HepG2 (cell line): ENCODE measurements around the gene MINDY2. TPM values are rescaled to one million over a fixed set of nuclear protein-coding genes. Genes with fewer than 3 reads are reported as not detected.
A peak's percentile ranks its signal among the peaks of the same experiment; 100 is the strongest.

Experiments
- ATAC-seq: fragments of 200-7000 bp; cut with Tn5 transposase; 3 replicates; pipeline ENCODE4 v1.9.1; 2020; ENCODE audit warnings: mild to moderate bottlenecking, moderate library complexity
- BruUV-seq: library from RNA; stranded (reverse); fragments of 400-500 nt; replicated peaks from 2 replicates; lab custom pipeline; 2021; lab: Mats Ljungman, UMichigan
- CTCF ChIA-PET: fragments of 300-600 bp; formaldehyde crosslinking; extraction: SDS; loops from one replicate; lab custom pipeline; 2021; ENCODE audit warnings: low total read pairs, inconsistent platforms, low intra/inter-chr PET ratio; lab: Yijun Ruan, JAX
- POLR2A ChIA-PET: fragments of 350-600 bp; sonication (Branson Sonifier 250); formaldehyde crosslinking; loops from one replicate; lab custom pipeline; 2020; ENCODE audit warnings: antibody characterized with exemption, inconsistent platforms; lab: Yijun Ruan, JAX
- DNase-seq: peaks from one replicate; pipeline ENCODE4 v3.0.0-alpha.2; 2015; ENCODE audit warnings: low spot score
- FAIRE-seq: peaks from 3 replicates; lab custom pipeline; 2011; peaks lifted over from hg19 to GRCh38; lab: Jason Lieb, UNC
- H2AFZ ChIP-seq: one replicate; pipeline ENCODE4 v1.6.1; 2011; ENCODE audit warnings: low read length, inconsistent platforms
- H3K27ac ChIP-seq: fragments of 300-600 bp; 3 replicates; pipeline ENCODE4 v1.8.0; 2011; ENCODE audit warnings: mixed run types, mild to moderate bottlenecking, mixed read lengths, low read length, inconsistent platforms; ENCODE audit not compliant: insufficient read depth; ENCODE audit errors: extremely low read length
- H3K27me3 ChIP-seq, 2 experiments: fragments of 200-600 bp in 1 of 2; 2 replicates in 1 of 2; 3 replicates in 1 of 2; pipeline versions ENCODE4 v1.6.0 to v1.8.0; 2011; ENCODE audit warnings: low read length in 2 of 2, mild to moderate bottlenecking in 2 of 2, moderate library complexity in 2 of 2, inconsistent platforms in 1 of 2; ENCODE audit not compliant: insufficient read depth in 2 of 2, control insufficient read depth in 1 of 2
- H3K36me3 ChIP-seq, 2 experiments: fragments of 200-600 bp in 1 of 2; replicated peaks in 1 of 2; 2 replicates in 1 of 2; 3 replicates in 1 of 2; pipeline versions ENCODE4 v1.5.1 to v1.8.0; 2011; ENCODE audit warnings: low read length in 2 of 2, inconsistent platforms in 1 of 2; ENCODE audit not compliant: insufficient read depth in 2 of 2, control insufficient read depth in 1 of 2
- H3K4me1 ChIP-seq: 2 replicates; pipeline ENCODE4 v1.5.1; 2012; ENCODE audit warnings: low read length, inconsistent platforms; ENCODE audit not compliant: insufficient read depth
- H3K4me2 ChIP-seq: 2 replicates; pipeline ENCODE4 v1.6.0; 2011; ENCODE audit warnings: low read depth, low read length, inconsistent platforms
- H3K4me3 ChIP-seq, 3 experiments: fragments of 200-600 bp in 1 of 3; sonication (generic), shearing (Covaris generic) in 1 of 3; replicated peaks in 1 of 3; 2 replicates each; pipeline ENCODE4 v1.5.1; 2011 to 2016; ENCODE audit warnings: low read length in 3 of 3, inconsistent platforms in 2 of 3, low read depth in 2 of 3, mild to moderate bottlenecking in 2 of 3, control low read depth in 1 of 3, mixed read lengths in 1 of 3; ENCODE audit not compliant: insufficient read depth in 1 of 3
- H3K79me2 ChIP-seq: one replicate; pipeline ENCODE4 v1.6.1; 2011; ENCODE audit warnings: low read length, inconsistent platforms; ENCODE audit not compliant: insufficient read depth
- H3K9ac ChIP-seq: 2 replicates; pipeline ENCODE4 v1.6.0; 2011; ENCODE audit warnings: mild to moderate bottlenecking, low read depth, low read length, inconsistent platforms; ENCODE audit not compliant: insufficient read depth
- H3K9me3 ChIP-seq: 2 replicates; pipeline ENCODE4 v1.5.1; 2012; ENCODE audit warnings: mild to moderate bottlenecking, low read length
- H4K20me1 ChIP-seq: 2 replicates; pipeline ENCODE4 v1.6.0; 2011; ENCODE audit warnings: inconsistent platforms, mild to moderate bottlenecking, low read length, moderate library complexity; ENCODE audit not compliant: insufficient read depth
- ARID4A ChIP-seq: sonication (generic); formaldehyde crosslinking; IDR thresholded peaks from 2 replicates; pipeline ENCODE4 v1.5.0; 2020; ENCODE audit warnings: mild to moderate bottlenecking, missing genetic modification reagents, borderline replicate concordance
- ATF6 ChIP-seq: sonication (generic); formaldehyde crosslinking; conservative IDR thresholded peaks from 2 replicates; pipeline ENCODE4 v1.4.0; 2020; ENCODE audit warnings: missing genetic modification reagents
- CBX2 ChIP-seq, 2 experiments: fragments of 200-600 bp in 1 of 2; sonication (generic); formaldehyde crosslinking in 1 of 2; IDR thresholded peaks; 2 replicates each; pipeline versions ENCODE4 v1.7.0 to v1.8.1; 2018 to 2022; ENCODE audit warnings: low read depth in 2 of 2, low read length in 1 of 2, mild to moderate bottlenecking in 1 of 2, missing genetic modification reagents in 1 of 2
- FOXK2 ChIP-seq: fragments of 450-650 bp; IDR thresholded peaks from 2 replicates; pipeline ENCODE4 v1.6.1; 2016
- KMT2A ChIP-seq: sonication (generic); formaldehyde crosslinking; IDR thresholded peaks from 2 replicates; pipeline ENCODE4 v1.4.0; 2020; ENCODE audit warnings: missing genetic modification reagents
- MED1 ChIP-seq: sonication (generic); formaldehyde crosslinking; IDR thresholded peaks from 2 replicates; pipeline ENCODE4 v1.4.0; 2020; ENCODE audit warnings: missing genetic modification reagents
- PAX8 ChIP-seq: sonication (generic); formaldehyde crosslinking; IDR thresholded peaks from 2 replicates; pipeline ENCODE4 v1.8.0; 2022; ENCODE audit warnings: mild to moderate bottlenecking, missing genetic modification reagents, borderline replicate concordance
- PCBP1 ChIP-seq: fragments of 200-400 bp; formaldehyde crosslinking; IDR thresholded peaks from 2 replicates; pipeline ENCODE4 v1.6.1; 2017; ENCODE audit warnings: mild to moderate bottlenecking, low read depth, low read length, borderline replicate concordance
- PPARG ChIP-seq: conservative IDR thresholded peaks from 2 replicates; pipeline ENCODE4 v1.6.1; 2016; ENCODE audit warnings: missing biosample characterization, missing genetic modification reagents
- RAD51 ChIP-seq: fragments of 450-650 bp; IDR thresholded peaks from 2 replicates; pipeline ENCODE4 v1.6.1; 2016; ENCODE audit warnings: borderline replicate concordance
- RFXANK ChIP-seq: IDR thresholded peaks from 2 replicates; pipeline ENCODE4 v1.6.1; 2016
- SAFB2 ChIP-seq: sonication (generic); formaldehyde crosslinking; IDR thresholded peaks from 2 replicates; pipeline ENCODE4 v1.5.1; 2020; ENCODE audit warnings: missing genetic modification reagents, low read depth, mild to moderate bottlenecking, borderline replicate concordance
- XBP1 ChIP-seq: sonication (generic); formaldehyde crosslinking; IDR thresholded peaks from 2 replicates; pipeline ENCODE4 v1.5.0; 2020; ENCODE audit warnings: missing genetic modification reagents
- ZFY ChIP-seq: sonication (generic); formaldehyde crosslinking; IDR thresholded peaks from 2 replicates; pipeline ENCODE4 v1.4.0; 2020; ENCODE audit warnings: missing genetic modification reagents
- ZNF260 ChIP-seq: sonication (generic); formaldehyde crosslinking; IDR thresholded peaks from 2 replicates; pipeline ENCODE4 v1.4.0; 2020; ENCODE audit warnings: missing genetic modification reagents, low read depth, mild to moderate bottlenecking, borderline replicate concordance
- ZNF441 ChIP-seq: sonication (generic); formaldehyde crosslinking; IDR thresholded peaks from 2 replicates; pipeline ENCODE4 v1.7.0; 2021; ENCODE audit warnings: missing genetic modification reagents, borderline replicate concordance
- ZNF564 ChIP-seq: sonication (generic); formaldehyde crosslinking; IDR thresholded peaks from 2 replicates; pipeline ENCODE4 v1.8.1; 2023; ENCODE audit warnings: mild to moderate bottlenecking, missing genetic modification reagents
- ZNF605 ChIP-seq: sonication (generic); formaldehyde crosslinking; IDR thresholded peaks from 2 replicates; pipeline ENCODE4 v1.8.0; 2022; ENCODE audit warnings: mild to moderate bottlenecking, missing genetic modification reagents
- WGBS: methylation state at CpG from one replicate; pipeline ENCODE4 v1.1.6; 2017; ENCODE audit warnings: low lambda C conversion rate; 5-methylcytosine and 5-hydroxymethylcytosine counted together
- in situ Hi-C: cut with HindIII; loops from 2 replicates; pipeline ENCODE4 v1.10.0; 2017; ENCODE audit warnings: low pct_unique_long_range_greater_than_20kb; ENCODE audit not compliant: extremely low pct_ligation_motif_present
- intact Hi-C: fragments of 100-400 bp; cut with micrococcal nuclease; formaldehyde crosslinking; loops from one replicate; pipeline ENCODE4 v1.10.0; 2022; ENCODE audit not compliant: unreplicated experiment
- polyA plus RNA-seq, 8 experiments: library from polyadenylated mRNA; depleted of rRNA in 3 of 8; stranded (reverse) in 7 of 8; unstranded in 1 of 8; fragments of >200 nt; fragmentation: Illumina TruSeq in 4 of 8; extraction: Trizol in 4 of 8; gene quantifications; 2 replicates each; pipeline versions ENCODE4 v1.2.1 to v1.2.3, GENCODE V29; 2011 to 2016; ENCODE audit warnings: low read depth in 4 of 8, missing spikeins in 1 of 8, mixed read lengths in 1 of 8; ENCODE audit not compliant: insufficient read depth in 1 of 8
- total RNA-seq, 5 experiments: library from RNA; depleted of rRNA; stranded (reverse); fragments of >200 nt; fragmentation: Illumina TruSeq; extraction: Trizol; gene quantifications; 2 replicates each; pipeline ENCODE4 v1.2.3, GENCODE V29; 2016; ENCODE audit warnings: low read depth in 1 of 5

The MINDY2 gene
- total and polyA plus RNA-seq, 2 of the 13 experiments (the other 11 are each of a cell fraction or from before 2014, with no cell fraction given): 7.2 to 12.6 TPM

- Histone ChIP-seq H3K4me3 (peak overlapping the region; percentile 80 to 86 (median 82)), H3K36me3 (peaks cover 3 to 29% of the 10 kb centered on the region in 2 experiments; a peak in 4 of 5 replicates), H3K27ac (peak overlapping the region; percentile 98), H3K4me1 (peaks cover 34% of the 10 kb centered on the region), H3K9me3 (no peaks in the 10 kb centered on the region), H3K79me2 (peaks cover 43% of the 10 kb centered on the region), H2AFZ (no peak overlapping the region), H3K4me2 (peak overlapping the region; percentile 82), H4K20me1 (peaks cover 12% of the 10 kb centered on the region), H3K9ac (peak overlapping the region; percentile 87), H3K27me3 (no peaks in the 10 kb centered on the region; a peak in 1 of 5 replicates)
- peak; percentile 48 for ATAC-seq
- ChIA-PET POLR2A (interaction anchor here (0.5 to 3.0 kb wide), 16 partner anchors 11 to 1379 kb away, joined by 3 to 67 read pairs (median 4); partner anchors contain the start of genes ADAM10 and MINDY2), CTCF (no interaction called here)
- intact Hi-C loops (loop anchor here (5.0 kb wide), 1 partner anchor 67 kb away; the partner anchor contains the start of gene SLTM), in situ Hi-C loops (no loop called here)
- peak; percentile 42 for FAIRE-seq
- WGBS: 3% methylated on average over 7 of the region's 15 CpGs
- peak; percentile 64 for DNase-seq
- TSS peak; percentile 72 for BruUV-seq
- no peak for TF ChIP-seq CBX2 (IDR thresholded peaks at IDR 0.05; ENCODE audit: low read depth, low read length)
- TF ChIP-seq CBX2 (CRISPR knock-in tag; IDR thresholded peaks at IDR 0.05; ENCODE audit: low read depth): no peak
- TF ChIP-seq ATF6 (CRISPR knock-in tag): no peak
- no peak for TF ChIP-seq ARID4A (CRISPR knock-in tag)
- TF ChIP-seq RFXANK (CRISPR knock-in tag): no peak
- no peak for TF ChIP-seq ZFY (CRISPR knock-in tag)
- TF ChIP-seq ZNF441 (CRISPR knock-in tag): no peak
- no peak for TF ChIP-seq ZNF564
- TF ChIP-seq SAFB2 (CRISPR knock-in tag): no peak
- no peak for TF ChIP-seq XBP1 (CRISPR knock-in tag)
- TF ChIP-seq PAX8: no peak
- TF ChIP-seq RAD51: no peak
- no peak for TF ChIP-seq PPARG (CRISPR knock-in tag)
- no peak for TF ChIP-seq ZNF260 (CRISPR knock-in tag)
- peak; percentile 39 for TF ChIP-seq MED1 (CRISPR knock-in tag)
- no peak for TF ChIP-seq FOXK2
- TF ChIP-seq ZNF605 (CRISPR knock-in tag): no peak
- no peak for TF ChIP-seq KMT2A
- TF ChIP-seq PCBP1: peak; percentile 37; the same call in 1 of the 2 replicates
Measured at GRCh38 chr15:58865425-58865880, 94.4 kb downstream of the MINDY2 start.
